H54 (cell line): ENCODE data around the gene ST6GALNAC5.
"Not testable (repeated sequence)": the region's sequence is repeated elsewhere in the genome, so short reads cannot be mapped to it uniquely, and the experiment has no call there.

Experiments
- DNase-seq: peaks from one replicate; pipeline ENCODE4 v3.0.0; 2011; ENCODE audit warnings: low spot score, mixed read lengths; ENCODE audit not compliant: insufficient read length
- FAIRE-seq: peaks from 3 replicates; lab custom pipeline; 2011; peaks lifted over from hg19 to GRCh38; lab: Jason Lieb, UNC
- POLR2A ChIP-seq: IDR thresholded peaks from 2 replicates; pipeline ENCODE4 v1.6.1; 2011; ENCODE audit warnings: low read depth, mild to moderate bottlenecking, low read length

Gene ST6GALNAC5

GRCh38 chr1:76876655-76877395, 9.5 kb downstream of the ST6GALNAC5 start:
- no peak for TF ChIP-seq POLR2A
- DNase-seq = no peak
- FAIRE-seq = no peak

DNA sequence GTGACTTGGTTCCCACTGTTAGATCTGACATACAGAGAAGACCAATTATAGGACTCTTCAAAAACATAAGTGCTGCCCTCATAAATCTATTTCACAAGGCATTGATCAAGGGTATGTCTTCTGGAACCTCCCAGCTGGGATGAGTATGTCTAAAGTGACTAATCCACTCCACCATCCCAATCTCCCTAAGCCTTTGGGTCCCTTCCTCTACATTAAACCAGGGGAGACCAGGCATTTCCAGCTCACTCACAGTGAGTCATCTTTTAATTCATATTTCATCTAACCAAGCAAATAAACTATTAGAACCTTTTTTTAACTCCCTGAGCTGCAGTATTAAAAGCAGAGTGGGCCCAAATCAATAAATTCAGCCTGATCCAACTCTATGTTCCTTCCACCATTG, 11.7 kb downstream of the ST6GALNAC5 start:
- DNase-seq, FAIRE-seq: not testable (repeated sequence)

DNA sequence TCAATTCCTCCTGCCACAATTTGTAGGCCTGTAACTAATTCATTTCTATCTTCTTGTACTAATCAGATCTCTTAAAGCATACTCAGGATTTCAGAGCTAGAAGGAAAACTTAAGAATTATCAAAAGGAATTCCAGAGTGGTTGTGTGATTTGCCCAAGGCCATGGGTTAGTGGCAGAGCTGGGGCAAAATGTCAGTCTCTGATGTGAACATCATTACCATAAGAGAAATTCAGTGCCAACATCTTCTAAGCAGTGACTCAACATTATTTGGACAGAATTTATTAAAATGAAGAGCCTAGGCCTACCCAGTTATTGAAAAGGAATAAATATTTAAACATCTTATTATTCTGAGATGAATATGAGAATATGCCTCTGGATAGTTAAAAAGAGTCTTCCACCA, 14.5 kb downstream of the ST6GALNAC5 start:
- DNase-seq (no peak), FAIRE-seq (no peak)
- no peak for TF ChIP-seq POLR2A

DNA sequence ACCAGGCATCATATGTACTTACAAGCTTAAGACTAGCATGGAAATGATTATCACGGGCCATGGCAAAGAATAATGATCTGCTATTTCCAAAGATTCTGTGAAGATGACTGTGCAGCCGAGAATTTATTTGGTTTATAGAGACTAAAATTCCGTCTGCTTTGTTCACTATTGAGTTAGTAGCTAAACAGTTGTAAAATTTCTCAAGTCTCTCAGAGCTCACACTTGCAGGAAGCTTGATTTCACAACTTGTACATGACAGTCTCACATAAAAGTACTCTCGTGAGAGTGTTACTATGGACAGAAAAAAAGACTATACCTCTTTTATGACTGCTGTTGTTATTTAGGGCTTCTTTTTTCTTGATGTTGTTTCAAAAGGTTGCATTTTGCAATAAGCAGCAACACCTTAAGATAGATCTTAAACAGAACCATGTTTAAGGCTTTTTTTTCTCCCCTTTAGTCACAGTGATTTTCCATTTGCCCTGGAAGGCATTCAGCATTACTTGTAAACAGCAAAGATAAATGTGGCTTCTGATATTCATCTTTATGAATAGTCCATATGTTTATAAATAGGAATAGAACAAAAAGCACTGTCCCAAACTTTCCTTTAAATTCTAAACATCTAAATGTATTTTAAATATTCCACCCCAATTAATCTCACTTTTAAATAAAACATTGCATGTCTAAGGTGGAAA, 24.8 kb downstream of the ST6GALNAC5 start:
- no peak for TF ChIP-seq POLR2A
- FAIRE-seq = no peak
- DNase-seq = no peak

GRCh38 chr1:76892675-76893074, 25.4 kb downstream of the ST6GALNAC5 start:
- no peak for FAIRE-seq
- TF ChIP-seq POLR2A = no peak

DNA sequence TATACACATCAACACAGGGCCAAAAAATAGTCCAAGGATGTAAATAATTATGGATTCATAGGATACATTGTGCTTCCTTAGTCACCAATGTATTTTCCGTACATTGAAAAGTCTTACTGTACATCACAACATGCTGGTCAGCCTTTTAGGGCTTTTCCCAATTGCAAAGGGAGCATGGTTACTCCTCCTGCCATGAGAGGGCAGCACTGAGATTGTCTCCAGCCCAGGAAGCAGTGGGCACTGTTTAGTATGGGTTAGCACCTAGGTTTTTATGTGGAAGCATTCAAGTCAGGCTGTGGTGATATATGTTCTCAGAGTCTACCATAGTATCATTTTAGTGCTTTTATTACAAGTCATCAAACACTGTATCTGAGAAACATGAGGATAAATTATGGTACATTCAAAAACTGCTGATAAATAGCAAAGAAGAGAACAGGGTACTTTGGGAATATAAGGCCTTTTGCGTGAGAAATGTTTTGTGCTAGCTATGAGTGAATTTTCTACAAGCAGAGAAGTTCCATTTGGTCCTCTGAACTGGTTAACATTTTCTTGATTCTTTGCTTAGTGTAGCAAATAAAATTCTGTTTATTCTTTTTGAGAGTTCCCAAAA, 34.0 kb downstream of the ST6GALNAC5 start:
- TF ChIP-seq POLR2A = no peak
- DNase-seq = peak; percentile 33
- FAIRE-seq = peak; percentile 93

More at GRCh38 chr1:76892675-76893074, 25.4 kb downstream of the ST6GALNAC5 start:
- DNase-seq = no peak

- FAIRE-seq = no peak
- TF ChIP-seq POLR2A = no peak
- DNase-seq = no peak
Observed at GRCh38 chr1:76905876-76906595, 38.8 kb downstream of the ST6GALNAC5 start.

GRCh38 chr1:76909311-76909710, 42.0 kb downstream of the ST6GALNAC5 start:
- FAIRE-seq (no peak), DNase-seq (no peak)
- no peak for TF ChIP-seq POLR2A

GRCh38 chr1:76919085-76919484, 51.8 kb downstream of the ST6GALNAC5 start:
- DNase-seq (no peak), FAIRE-seq (no peak)
- TF ChIP-seq POLR2A = no peak

- no peak for FAIRE-seq
- DNase-seq = no peak
- no peak for TF ChIP-seq POLR2A
Observed at GRCh38 chr1:76921590-76921989, 54.3 kb downstream of the ST6GALNAC5 start.

DNA sequence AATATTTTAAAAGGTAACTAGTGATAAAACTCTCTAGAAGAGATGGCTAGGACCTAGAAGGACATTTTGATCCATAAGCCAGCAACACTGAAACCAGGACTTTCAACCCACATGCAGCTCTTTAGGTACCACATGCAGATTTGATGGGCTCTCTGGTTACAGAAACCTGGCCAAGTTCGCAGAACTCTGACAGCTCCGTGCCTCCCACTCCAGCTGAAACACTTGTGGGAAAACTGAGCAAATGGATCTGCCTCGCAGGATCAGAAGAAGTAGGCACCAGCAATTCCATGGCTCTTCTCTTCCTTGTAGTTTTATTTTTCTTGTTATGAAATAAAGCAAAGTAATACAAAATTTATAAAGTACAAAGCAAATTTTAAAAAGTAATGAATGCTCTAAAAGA, 58.5 kb downstream of the ST6GALNAC5 start:
- no peak for TF ChIP-seq POLR2A
- DNase-seq (no peak), FAIRE-seq (no peak)

DNA sequence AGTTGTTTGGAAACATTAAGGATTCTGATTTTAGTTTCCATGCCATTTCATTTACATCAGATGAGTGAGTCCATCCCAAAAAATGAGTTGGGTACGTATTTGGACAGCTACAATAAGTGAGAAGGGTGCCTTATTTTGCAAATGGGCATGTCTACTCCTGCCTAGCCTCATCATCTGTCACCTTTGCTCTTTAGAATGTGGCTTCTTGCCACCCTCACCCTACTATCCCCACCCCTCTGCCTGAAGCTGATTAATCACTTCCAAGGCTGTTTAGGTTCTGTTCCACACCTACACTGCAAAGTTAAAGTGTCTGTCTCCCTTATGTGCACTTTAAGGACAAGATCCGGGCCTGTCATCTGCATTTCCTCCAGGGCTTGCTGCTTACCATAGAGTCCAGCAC, 61.2 kb downstream of the ST6GALNAC5 start:
- DNase-seq (no peak), FAIRE-seq (no peak)
- TF ChIP-seq POLR2A = no peak

GRCh38 chr1:76929136-76929535, 61.9 kb downstream of the ST6GALNAC5 start:
- no peak for DNase-seq
- TF ChIP-seq POLR2A = no peak
- FAIRE-seq = no peak
